Peyer's patch (tissue), 4 donors: Measurements from ENCODE around the gene PSMA2.

ENCODE experiments used
- CTCF ChIP-seq, 6 experiments: fragments of 450-650 bp in 4 of 6; fragments of 200-600 bp in 2 of 6; sonication (generic) in 1 of 6; IDR thresholded peaks; one replicate each; pipeline ENCODE4 v1.5.1; 2017 to 2019; ENCODE audit warnings: antibody characterized with exemption in 6 of 6, mild to moderate bottlenecking in 3 of 6, moderate library complexity in 1 of 6
- POLR2A ChIP-seq, 2 donors: fragments of 450-650 bp; IDR thresholded peaks; one replicate each; pipeline ENCODE4 v1.5.1; 2017; ENCODE audit warnings: antibody characterized with exemption in 2 of 2, mild to moderate bottlenecking in 2 of 2, moderate library complexity in 2 of 2

GRCh38 chr7:42868480-42868879 lies 63.5 kb downstream of the PSMA2 start:
- no peak for TF ChIP-seq CTCF (IDR thresholded peaks at IDR 0.05)
- TF ChIP-seq POLR2A (IDR thresholded peaks at IDR 0.05): no peak
